Measurements from ENCODE around the gene FOXL2. TPM values are rescaled to one million over a fixed set of nuclear protein-coding genes. Genes with fewer than 3 reads are reported as not detected.

Gene FOXL2
- polyA plus RNA-seq, 1 experiment, result 0.07 TPM

DNA sequence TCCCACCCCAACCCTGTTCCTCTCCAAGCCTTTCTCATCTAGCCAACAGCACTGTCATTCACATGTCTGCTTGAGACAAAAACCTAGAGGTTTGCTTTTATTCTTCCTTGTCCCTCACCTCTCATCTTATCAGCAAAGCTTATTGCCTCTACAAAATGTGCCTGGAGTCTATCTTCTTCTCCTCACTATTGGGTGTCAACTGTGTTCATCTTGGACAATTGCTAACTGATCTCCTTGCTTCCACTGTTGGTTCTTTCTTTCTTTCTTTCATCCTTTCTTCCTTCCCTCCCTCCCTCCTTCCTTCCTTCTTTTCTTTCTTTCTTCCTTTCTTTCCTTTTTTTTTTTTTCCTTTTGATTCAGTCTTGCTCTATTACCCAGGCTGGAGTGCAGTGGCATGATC, 48.2 kb downstream of the FOXL2 start:
- H3K27me3 ChIP-seq (ENCODE audit: control insufficient read depth, insufficient read depth, low read length), result no peaks in the 10 kb centered on the region
- POLR2A ChIA-PET, result interaction anchor here (1.4 kb wide), 1 partner anchor 17 kb away, joined by 7 read pairs; no protein-coding TSS in a partner anchor

DNA sequence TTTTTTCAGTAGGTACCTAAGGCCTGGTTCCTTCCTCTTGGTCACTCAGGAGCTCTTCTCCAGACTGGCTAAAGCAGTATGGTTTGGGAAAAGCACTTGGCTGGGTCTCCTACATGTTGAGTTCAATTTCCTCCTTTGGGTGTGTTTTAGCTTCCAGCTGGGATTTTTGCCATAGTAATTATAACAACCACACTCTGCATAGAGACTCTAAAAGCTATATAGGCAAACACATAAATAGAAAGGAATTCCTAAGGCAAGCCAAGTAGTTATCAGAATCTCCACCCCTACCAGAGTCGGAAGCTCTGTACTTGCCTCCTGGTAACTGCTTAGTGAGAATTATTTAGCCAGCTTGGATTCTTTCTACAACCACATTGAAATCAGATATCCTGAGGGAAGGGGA, 48.6 kb downstream of the FOXL2 start:
- H3K27ac ChIP-seq (ENCODE audit: low read depth, low read length), result no peak overlapping the region
- no peak for DNase-seq (ENCODE audit: low read depth, low spot score)
- H3K27me3 ChIP-seq (ENCODE audit: control insufficient read depth, insufficient read depth, low read length), result no peaks in the 10 kb centered on the region
- CTCF ChIA-PET, result interaction anchor here (0.8 to 9.0 kb wide), 7 partner anchors 18 to 481 kb away, joined by 3 to 104 read pairs (median 6); partner anchors contain the start of gene CEP70
- POLR2A ChIA-PET, result interaction anchor here (1.4 kb wide), 1 partner anchor 17 kb away, joined by 7 read pairs; no protein-coding TSS in a partner anchor
- no peak overlapping the region for H3K4me3 ChIP-seq (ENCODE audit: low read depth, low read length)
- H3K9me3 ChIP-seq (ENCODE audit: control insufficient read depth, insufficient read depth, low read length), result no peaks in the 10 kb centered on the region
- TF ChIP-seq, protein P1, sequence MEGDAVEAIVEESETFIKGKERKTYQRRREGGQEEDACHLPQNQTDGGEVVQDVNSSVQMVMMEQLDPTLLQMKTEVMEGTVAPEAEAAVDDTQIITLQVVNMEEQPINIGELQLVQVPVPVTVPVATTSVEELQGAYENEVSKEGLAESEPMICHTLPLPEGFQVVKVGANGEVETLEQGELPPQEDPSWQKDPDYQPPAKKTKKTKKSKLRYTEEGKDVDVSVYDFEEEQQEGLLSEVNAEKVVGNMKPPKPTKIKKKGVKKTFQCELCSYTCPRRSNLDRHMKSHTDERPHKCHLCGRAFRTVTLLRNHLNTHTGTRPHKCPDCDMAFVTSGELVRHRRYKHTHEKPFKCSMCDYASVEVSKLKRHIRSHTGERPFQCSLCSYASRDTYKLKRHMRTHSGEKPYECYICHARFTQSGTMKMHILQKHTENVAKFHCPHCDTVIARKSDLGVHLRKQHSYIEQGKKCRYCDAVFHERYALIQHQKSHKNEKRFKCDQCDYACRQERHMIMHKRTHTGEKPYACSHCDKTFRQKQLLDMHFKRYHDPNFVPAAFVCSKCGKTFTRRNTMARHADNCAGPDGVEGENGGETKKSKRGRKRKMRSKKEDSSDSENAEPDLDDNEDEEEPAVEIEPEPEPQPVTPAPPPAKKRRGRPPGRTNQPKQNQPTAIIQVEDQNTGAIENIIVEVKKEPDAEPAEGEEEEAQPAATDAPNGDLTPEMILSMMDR (IDR thresholded peaks at IDR 0.05; ENCODE audit: low read depth, low read length), result no peak

More for the DNA sequence above, 48.2 kb downstream of the FOXL2 start:
- no peak overlapping the region for H3K27ac ChIP-seq (ENCODE audit: low read depth, low read length)
- CTCF ChIA-PET, result interaction anchor here (1.7 to 9.0 kb wide), 5 partner anchors 17 to 481 kb away, joined by 4 to 104 read pairs (median 9); partner anchors contain the start of gene CEP70
- DNase-seq (ENCODE audit: low read depth, low spot score), result no peak
- H3K9me3 ChIP-seq (ENCODE audit: control insufficient read depth, insufficient read depth, low read length), result no peaks in the 10 kb centered on the region
- H3K4me3 ChIP-seq (ENCODE audit: low read depth, low read length), result no peak overlapping the region
- TF ChIP-seq, protein P1 (IDR thresholded peaks at IDR 0.05; ENCODE audit: low read depth, low read length), result no peak

Other genes starting within 250 kb of the FOXL2 start
- gene PIK3CB, start 112.2 kb downstream of the FOXL2 start, polyA plus RNA-seq (2011; rRNA removed), result 11.5 and 13.8 TPM in 2 replicates
- gene FOXL2NB, start 80 bp upstream of the FOXL2 start, polyA plus RNA-seq (2011; rRNA removed), result 0.04 and 0.05 TPM in 2 replicates
- gene PRR23A, start 59.1 kb upstream of the FOXL2 start, polyA plus RNA-seq (2011; rRNA removed), result not detected in 2 replicates
- gene PRR23B, start 73.8 kb upstream of the FOXL2 start, polyA plus RNA-seq (2011; rRNA removed), result not detected in 2 replicates
- not detected in 2 replicates for gene PRR23C, start 97.8 kb upstream of the FOXL2 start, polyA plus RNA-seq (2011; rRNA removed)